Heart right ventricle (tissue), 16 donors: Measurements from ENCODE around the gene CKMT2. TPM values are rescaled to one million over a fixed set of nuclear protein-coding genes. Genes with fewer than 3 reads are reported as not detected.

ENCODE experiments used
- ATAC-seq, 8 donors: fragments of 200-7000 bp; cut with Tn5 transposase; one replicate each; pipeline ENCODE4 v1.9.1; 2020; ENCODE audit warnings: mild to moderate bottlenecking in 8 of 8, moderate library complexity in 8 of 8, moderate number of reproducible peaks in 1 of 8
- DNase-seq, 2 donors: peaks; one replicate each; pipeline ENCODE4 v3.0.0-alpha.2; 2020
- H3K27ac ChIP-seq, 10 donors: fragments of 200-600 bp; sonication (generic) in 2 of 10; one replicate each; pipeline versions ENCODE4 v1.5.0 to v1.8.0; 2020 to 2022; ENCODE audit warnings: mild to moderate bottlenecking in 3 of 10
- H3K27me3 ChIP-seq, 7 donors: fragments of 200-600 bp; one replicate each; pipeline ENCODE4 v1.8.0; 2021 to 2022; ENCODE audit warnings: mild to moderate bottlenecking in 2 of 7
- H3K36me3 ChIP-seq, 9 donors: fragments of 200-600 bp; sonication (generic) in 1 of 9; one replicate each; pipeline versions ENCODE4 v1.5.0 to v1.8.0; 2020 to 2022; ENCODE audit warnings: mild to moderate bottlenecking in 2 of 9
- H3K4me1 ChIP-seq, 9 donors: fragments of 200-600 bp; sonication (generic) in 1 of 9; one replicate each; pipeline versions ENCODE4 v1.5.0 to v1.8.0; 2020 to 2022; ENCODE audit warnings: mild to moderate bottlenecking in 4 of 9
- H3K4me3 ChIP-seq, 10 donors: fragments of 200-600 bp; sonication (generic) in 2 of 10; one replicate each; pipeline versions ENCODE4 v1.5.0 to v1.8.0; 2020 to 2022; ENCODE audit warnings: mild to moderate bottlenecking in 7 of 10, moderate library complexity in 2 of 10
- H3K9me3 ChIP-seq, 11 donors: fragments of 200-600 bp in 10 of 11; sonication (generic) in 2 of 11; one replicate each; pipeline versions ENCODE4 v1.5.0 to v1.8.0; 2013 to 2022; ENCODE audit warnings: mild to moderate bottlenecking in 2 of 11, control low read depth in 1 of 11, moderate library complexity in 1 of 11
- CTCF ChIP-seq, 9 donors: fragments of 200-600 bp; sonication (generic) in 2 of 9; IDR thresholded peaks; one replicate each; pipeline versions ENCODE4 v1.5.0 to v1.8.0; 2021 to 2022; ENCODE audit warnings: antibody characterized with exemption in 9 of 9, mild to moderate bottlenecking in 5 of 9, moderate library complexity in 1 of 9
- WGBS, 2 donors: extraction: QIAGEN DNeasy Blood & Tissue Kit; methylation state at CpG; one replicate each; pipeline ENCODE4 v1.1.7; 2013; ENCODE audit warnings: inconsistent platforms in 1 of 2; 5-methylcytosine and 5-hydroxymethylcytosine counted together
- intact Hi-C, 10 donors: fragments of 100-400 bp; cut with DNase I; formaldehyde crosslinking; loops; one replicate each; pipeline versions ENCODE4 v1.11.1 to v1.14.2; 2022
- polyA plus RNA-seq, 2 donors: library from polyadenylated mRNA; stranded (reverse); fragments of 200-250 nt; gene quantifications; one replicate each; pipeline ENCODE4 v1.2.3, GENCODE V29; 2013
- total RNA-seq, 10 donors: library from RNA; stranded (reverse); fragmentation: NEBNext Ultra II Directional in 3 of 10; extraction: Animal tissue kit (Norgen Biotek cat#: 25700) in 3 of 10; gene quantifications; one replicate each; pipeline versions ENCODE4 v1.2.1 to v1.2.4, GENCODE V29; 2021 to 2023
- donor health status: Arrhythmogenic right ventricular cardiomyopathy.
- donor health status: ischemic (EF 13 %, LVEDD 7.1; RV severe dilation, severe dysfunction).
- donor health status: healthy with polysubstance abuse.
- donor health status: DM: no; HTN: yes; CAD: no.
- donor health status: DM: no; HTN: no; CAD: no.
- donor health status: ischemic (EF 25% LVEDD 6.9; RV normal size, moderate dysfunction).
- donor health status: ischemic (EF 25% LVEDD 5.7; RV mildly dilated, moderate dysfunction).
- donor health status: healthy.
- donor health status: DM: yes; HTN: yes; CAD: no.
- donor health status: Ischemic cardiomyopathy.
- donor health status: ischemic (EF 35%, LVEDD 5.7; RV mildly dilated, moderate dysfunction).
- donor health status: nonischemic (EF 11% LVEDD 7.7; RV severe dilation, severe dysfunction).
- donor health status: DM: yes; HTN: yes; CAD: no.
- donor health status: PGD.
- donor health status: ischemic (EF 29% LVEDD 5.4; RV normal size, mild dysfunction).
- donor health status: nonischemic (EF 23%, LVEDD 6.1; RV moderate dilation, normal function).

Gene CKMT2
- total and polyA plus RNA-seq, 12 donors = 1,088 to 2,236 (median 1,671) TPM

- ATAC-seq = peak in 2 of 8 donors; percentile 42
- no peak overlapping the region for H3K27ac ChIP-seq
- H3K9me3 ChIP-seq = no peaks in the 10 kb centered on the region
- H3K36me3 ChIP-seq = peaks cover 0 to 53% (median 0%) of the 10 kb centered on the region in 9 donors
- H3K4me1 ChIP-seq = peaks cover 0 to 9% (median 0%) of the 10 kb centered on the region in 9 donors
- peak in 4 of 9 donors; percentile 7 to 39 (median 21) for TF ChIP-seq CTCF (IDR thresholded peaks at IDR 0.05)
- WGBS, 2 donors = 70 to 71% methylated on average over 5 of the region's 5 CpGs
- no peaks in the 10 kb centered on the region for H3K27me3 ChIP-seq
- H3K4me3 ChIP-seq = no peak overlapping the region
- intact Hi-C loops = no loop called here
- DNase-seq = no peak
Measured at GRCh38 chr5:81207009-81207408, 26.1 kb upstream of the CKMT2 start.

- intact Hi-C loops = no loop called here
- peaks cover 0 to 63% (median 0%) of the 10 kb centered on the region in 9 donors for H3K36me3 ChIP-seq
- ATAC-seq = no peak
- DNase-seq = no peak
- no peaks in the 10 kb centered on the region for H3K9me3 ChIP-seq
- no peak overlapping the region for H3K27ac ChIP-seq
- no peaks in the 10 kb centered on the region for H3K27me3 ChIP-seq
- no peaks in the 10 kb centered on the region for H3K4me1 ChIP-seq
- 79 to 86% methylated on average over 4 of the region's 4 CpGs for WGBS, 2 donors
- no peak for TF ChIP-seq CTCF (IDR thresholded peaks at IDR 0.05)
- no peak overlapping the region for H3K4me3 ChIP-seq
Measured at GRCh38 chr5:81208904-81209303, 24.2 kb upstream of the CKMT2 start.

GRCh38 chr5:81209386-81209785, 23.7 kb upstream of the CKMT2 start:
- H3K4me3 ChIP-seq = no peak overlapping the region
- WGBS, 2 donors = 88 to 90% methylated on average over 5 of the region's 5 CpGs
- TF ChIP-seq CTCF (IDR thresholded peaks at IDR 0.05) = no peak
- no peaks in the 10 kb centered on the region for H3K27me3 ChIP-seq
- intact Hi-C loops = no loop called here
- H3K36me3 ChIP-seq = peaks cover 0 to 68% (median 0%) of the 10 kb centered on the region in 9 donors
- no peaks in the 10 kb centered on the region for H3K4me1 ChIP-seq
- H3K9me3 ChIP-seq = no peaks in the 10 kb centered on the region
- DNase-seq (no peak), ATAC-seq (no peak)
- no peak overlapping the region for H3K27ac ChIP-seq

- H3K27ac ChIP-seq = no peak overlapping the region
- H3K36me3 ChIP-seq = peaks cover 0 to 73% (median 0%) of the 10 kb centered on the region in 9 donors
- intact Hi-C loops = no loop called here
- no peak for ATAC-seq
- DNase-seq = no peak
- no peaks in the 10 kb centered on the region for H3K9me3 ChIP-seq
- no peak for TF ChIP-seq CTCF (IDR thresholded peaks at IDR 0.05)
- no peaks in the 10 kb centered on the region for H3K4me1 ChIP-seq
- WGBS, 2 donors = 89% methylated on average over 11 of the region's 11 CpGs
- H3K4me3 ChIP-seq = no peak overlapping the region
- no peaks in the 10 kb centered on the region for H3K27me3 ChIP-seq
Measured at GRCh38 chr5:81209869-81210493, 23.1 kb upstream of the CKMT2 start.
